GM21786 (cell line): ENCODE results near the gene NUDT10.
"Not testable (repeated sequence)": the region's sequence is repeated elsewhere in the genome, so short reads cannot be mapped to it uniquely, and the experiment has no call there.

ENCODE experiments used
- ATAC-seq: cut with Tn5 transposase; IDR thresholded peaks from one replicate; pipeline ENCODE4 v1.9.1; 2021; ENCODE audit not compliant: unreplicated experiment

Gene NUDT10

DNA sequence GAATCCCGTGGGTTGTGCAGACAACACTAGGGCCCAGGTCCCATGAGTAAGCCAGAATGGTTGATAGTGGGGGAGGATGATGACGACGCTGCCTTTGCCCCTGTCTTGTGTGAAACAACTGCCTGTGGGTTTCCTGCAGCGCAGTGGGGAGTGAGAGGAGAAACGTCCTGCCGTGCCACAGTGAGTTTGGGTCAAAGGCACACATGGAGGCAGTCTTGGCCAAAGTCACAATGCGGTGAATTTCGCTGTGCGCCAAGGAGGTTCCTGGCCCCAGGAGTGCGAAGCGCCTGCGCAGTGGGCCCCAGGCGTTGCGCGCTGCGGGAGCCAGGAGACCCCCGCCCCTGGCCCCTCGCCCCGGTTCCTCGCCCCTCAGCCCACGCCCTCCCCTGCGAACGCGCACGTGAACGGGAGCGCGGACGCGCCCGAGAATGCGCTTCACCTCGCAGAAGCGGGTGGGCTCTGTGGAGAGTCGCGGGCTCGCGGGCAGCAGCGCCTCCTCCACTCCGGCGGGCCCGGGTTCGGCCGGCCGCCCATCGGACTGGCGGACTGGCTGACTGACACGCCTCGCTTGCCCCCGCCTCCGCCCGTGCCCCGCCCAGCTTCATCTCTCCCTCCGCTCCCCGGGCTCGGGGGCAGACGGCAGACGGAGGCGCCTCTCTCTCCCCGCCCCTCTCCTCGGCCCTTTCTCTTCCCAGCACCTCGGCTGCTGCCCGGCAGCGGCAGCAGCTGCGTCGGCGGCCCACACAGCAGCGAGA is at the start of gene NUDT10:
NUDT10 (plus strand) TSS at position 635 of the 755 bp plus-strand sequence. CDS start 144 bp downstream, outside the sequence.
- ATAC-seq: no peak

- no peak for ATAC-seq
Measured at GRCh38 chrX:51292421-51292820, 40.2 kb upstream of the NUDT10 start.

GRCh38 chrX:51296138-51296537 is 36.5 kb upstream of the NUDT10 start:
- ATAC-seq: no peak

DNA sequence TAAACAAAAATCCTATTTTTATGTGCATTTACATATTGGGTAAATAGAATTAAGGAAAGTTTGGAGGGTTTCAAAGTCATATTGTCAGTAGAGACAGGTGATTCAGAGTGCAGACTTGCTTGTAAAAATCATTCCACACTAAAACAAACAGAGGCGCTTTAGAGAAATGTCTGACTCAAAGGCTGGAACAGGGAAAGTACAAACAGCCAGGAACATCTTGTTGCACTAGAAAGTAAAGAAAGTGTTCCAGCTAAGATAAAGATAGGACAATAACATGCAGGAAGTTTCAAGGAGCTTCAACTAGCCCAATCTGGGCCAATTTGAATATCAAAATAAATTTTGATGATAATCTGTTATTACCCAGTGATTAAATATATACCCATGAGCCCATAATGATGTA is 16.4 kb upstream of the NUDT10 start:
- no peak for ATAC-seq

DNA sequence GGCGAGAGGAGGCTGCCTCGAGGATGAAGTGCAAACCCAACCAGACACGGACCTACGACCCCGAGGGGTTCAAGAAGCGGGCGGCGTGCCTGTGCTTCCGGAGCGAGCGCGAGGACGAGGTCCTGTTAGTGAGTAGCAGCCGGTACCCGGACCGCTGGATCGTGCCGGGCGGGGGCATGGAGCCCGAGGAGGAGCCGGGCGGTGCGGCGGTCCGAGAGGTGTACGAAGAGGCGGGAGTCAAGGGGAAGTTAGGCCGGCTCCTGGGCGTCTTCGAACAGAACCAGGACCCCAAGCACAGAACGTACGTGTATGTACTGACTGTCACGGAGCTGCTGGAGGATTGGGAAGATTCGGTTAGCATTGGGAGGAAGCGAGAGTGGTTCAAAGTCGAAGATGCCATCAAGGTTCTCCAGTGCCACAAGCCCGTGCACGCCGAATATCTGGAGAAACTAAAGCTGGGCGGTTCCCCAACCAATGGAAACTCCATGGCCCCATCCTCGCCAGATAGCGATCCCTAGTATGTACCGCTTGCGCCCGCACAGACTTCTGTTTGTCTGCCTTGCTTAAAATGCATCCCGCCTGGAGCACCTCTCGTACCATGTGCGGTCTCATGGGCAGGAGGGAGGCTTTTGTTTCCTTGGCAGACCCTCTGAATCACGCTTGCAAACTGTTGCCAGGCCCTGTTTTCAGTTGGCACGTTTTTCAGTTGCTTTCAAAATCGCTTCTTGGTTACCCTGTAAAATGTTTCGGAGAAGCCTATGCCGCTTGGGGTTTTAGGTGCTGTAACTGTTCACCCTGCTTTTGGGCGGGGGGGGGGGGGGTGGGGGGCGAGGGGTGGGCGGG is 542 bp downstream of the NUDT10 start:
- ATAC-seq: not testable (repeated sequence)

DNA sequence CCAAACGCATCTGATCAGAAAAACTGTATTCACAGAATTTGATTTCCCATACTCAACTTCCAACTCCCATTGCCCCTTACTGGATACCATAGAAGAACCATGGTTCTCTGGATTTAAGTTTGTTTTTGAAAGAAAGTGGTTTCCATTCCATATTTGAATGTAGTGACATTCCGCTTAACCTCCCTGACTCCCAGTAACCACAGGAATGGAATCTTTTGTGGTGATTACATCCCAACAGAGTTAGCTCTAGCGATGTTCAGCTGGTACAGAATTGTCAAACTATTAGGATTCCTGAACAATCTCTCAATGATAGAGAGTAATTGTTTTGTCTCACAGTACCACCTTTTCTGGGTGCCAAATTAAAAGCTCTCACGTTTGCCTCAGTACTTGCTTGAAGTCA is 1.7 kb downstream of the NUDT10 start:
- no peak for ATAC-seq

GRCh38 chrX:51336584-51336983 is 4.0 kb downstream of the NUDT10 start:
- ATAC-seq: no peak

DNA sequence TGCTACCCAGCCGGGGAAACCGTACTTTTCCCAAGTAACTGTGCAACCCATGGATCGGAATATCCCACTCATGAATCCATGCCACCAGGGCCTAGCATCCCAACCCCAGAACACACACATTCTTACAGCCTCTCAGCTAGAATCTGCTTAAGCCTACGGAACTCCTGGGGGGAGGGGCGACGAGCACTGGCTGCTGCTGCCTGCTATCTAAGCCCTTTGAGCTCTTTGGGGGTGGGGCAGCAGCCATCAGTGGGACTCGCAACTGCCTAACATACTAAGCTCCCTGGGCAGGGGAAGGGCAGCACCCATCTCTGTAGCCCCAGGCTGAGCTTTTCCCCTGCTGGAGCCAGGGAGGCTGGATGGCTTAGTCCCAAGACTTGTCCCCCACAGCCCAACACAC is 28.6 kb downstream of the NUDT10 start:
- ATAC-seq: no peak

- ATAC-seq: no peak
Measured at GRCh38 chrX:51376672-51377071, 44.0 kb downstream of the NUDT10 start.
